Measurements from ENCODE around the gene HPN.
"Not testable (repeated sequence)": the region's sequence is repeated elsewhere in the genome, so short reads cannot be mapped to it uniquely, and the experiment has no call there.

HPN gene

GRCh38 chr19:35041548-35042055, at the start of gene HPN:
HPN (plus strand) TSS chr19:35041721; CDS start chr19:35042507, 786 bp downstream.
- in situ Hi-C loops (cut with HindIII; ENCODE audit: low sequenced_read_pairs), result no loop called here

DNA sequence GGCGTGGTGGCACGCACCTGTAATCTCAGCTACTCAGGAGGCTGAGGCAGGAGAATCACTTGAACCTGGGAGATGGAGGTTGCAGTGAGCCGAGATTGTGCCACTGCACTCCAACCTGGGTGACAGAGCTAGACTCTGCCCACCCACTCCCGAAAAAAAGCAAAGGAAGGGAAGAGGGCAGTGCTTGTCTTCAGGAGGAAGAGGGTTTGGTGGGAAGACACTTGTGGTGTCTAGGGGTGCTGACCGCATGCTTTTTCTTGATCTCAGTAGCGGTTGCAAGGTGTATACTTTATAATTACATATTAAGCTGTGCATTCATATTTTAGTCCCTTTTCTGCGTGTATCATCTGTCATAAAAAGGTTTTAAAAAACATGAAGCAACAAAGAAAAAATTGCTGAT, 48.9 kb upstream of the HPN start:
- in situ Hi-C loops (cut with HindIII; ENCODE audit: low sequenced_read_pairs), result not testable (repeated sequence)

DNA sequence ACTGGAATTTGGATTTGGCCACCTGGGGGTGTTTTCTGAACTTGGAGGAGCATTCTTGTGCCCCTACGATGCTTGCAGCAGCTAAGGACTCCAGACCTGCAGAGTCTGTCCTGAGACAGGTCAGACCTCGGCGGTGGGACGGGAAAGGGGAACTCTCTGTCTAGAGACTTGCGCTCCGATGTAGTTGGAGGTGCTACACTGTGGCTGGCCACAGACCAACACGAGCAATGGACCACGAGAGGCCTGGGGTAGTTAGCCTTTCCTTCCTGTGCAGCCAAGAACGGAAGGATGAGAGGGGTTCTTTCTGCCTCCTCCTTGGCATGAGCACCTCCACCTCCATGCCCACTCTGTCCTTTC, 47.3 kb upstream of the HPN start:
- in situ Hi-C loops (cut with HindIII; ENCODE audit: low sequenced_read_pairs), result no loop called here

GRCh38 chr19:34994643-34995541, 46.6 kb upstream of the HPN start:
- in situ Hi-C loops (cut with HindIII; ENCODE audit: low sequenced_read_pairs), result no loop called here

DNA sequence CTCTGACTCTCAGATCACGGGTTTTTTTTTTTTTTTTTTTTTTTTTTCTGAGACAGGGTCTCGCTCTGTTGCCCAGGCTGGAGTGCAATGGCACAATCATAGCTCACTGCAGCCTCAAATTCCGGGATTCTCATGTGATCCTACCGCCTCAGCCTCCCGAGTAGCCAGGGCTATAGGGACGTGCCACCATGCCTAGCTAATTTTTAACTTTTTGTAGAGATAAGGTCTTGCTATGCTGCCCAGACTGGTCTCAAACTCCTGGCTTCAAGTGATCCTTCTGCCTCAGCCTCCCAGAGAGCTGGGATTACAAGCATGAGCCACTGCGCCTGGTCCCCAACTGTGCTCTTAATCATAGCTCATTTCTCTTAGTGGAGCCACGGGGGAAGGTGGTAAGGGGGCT, 46.0 kb upstream of the HPN start:
- in situ Hi-C loops (cut with HindIII; ENCODE audit: low sequenced_read_pairs), result no loop called here

DNA sequence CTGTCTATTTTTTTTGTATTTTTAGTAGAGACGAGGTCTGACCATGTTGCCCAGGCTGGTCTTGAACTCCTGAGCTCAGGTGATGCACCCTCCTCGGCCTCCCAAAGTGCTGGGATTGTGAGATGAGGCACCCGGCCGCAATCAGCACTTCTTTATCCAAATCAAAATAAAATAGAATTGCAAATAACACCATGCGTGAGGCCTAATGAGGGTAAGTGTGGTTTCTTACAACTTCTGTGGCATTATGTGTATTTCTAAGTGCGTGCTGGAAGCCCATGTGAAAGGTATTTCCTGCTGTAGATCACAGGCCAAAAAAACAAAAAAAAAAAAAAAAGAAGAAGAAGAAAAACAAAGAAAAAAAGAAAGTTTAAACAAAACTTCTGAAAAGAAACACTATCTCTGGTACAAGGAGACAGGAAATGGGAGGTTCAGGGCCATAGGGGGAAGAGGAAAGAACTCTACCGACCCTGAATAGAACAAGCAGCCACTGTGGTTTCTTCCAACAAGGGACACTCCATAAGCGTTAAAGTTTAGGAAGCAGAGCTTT, 44.4 kb upstream of the HPN start:
- in situ Hi-C loops (cut with HindIII; ENCODE audit: low sequenced_read_pairs), result no loop called here

- in situ Hi-C loops (cut with HindIII; ENCODE audit: low sequenced_read_pairs), result not testable (repeated sequence)
These were observed 43.3 kb upstream of the HPN start for GRCh38 chr19:34998224-34998623.

- in situ Hi-C loops (cut with HindIII; ENCODE audit: low sequenced_read_pairs), result no loop called here
These were observed 42.6 kb upstream of the HPN start for GRCh38 chr19:34998777-34999497.

DNA sequence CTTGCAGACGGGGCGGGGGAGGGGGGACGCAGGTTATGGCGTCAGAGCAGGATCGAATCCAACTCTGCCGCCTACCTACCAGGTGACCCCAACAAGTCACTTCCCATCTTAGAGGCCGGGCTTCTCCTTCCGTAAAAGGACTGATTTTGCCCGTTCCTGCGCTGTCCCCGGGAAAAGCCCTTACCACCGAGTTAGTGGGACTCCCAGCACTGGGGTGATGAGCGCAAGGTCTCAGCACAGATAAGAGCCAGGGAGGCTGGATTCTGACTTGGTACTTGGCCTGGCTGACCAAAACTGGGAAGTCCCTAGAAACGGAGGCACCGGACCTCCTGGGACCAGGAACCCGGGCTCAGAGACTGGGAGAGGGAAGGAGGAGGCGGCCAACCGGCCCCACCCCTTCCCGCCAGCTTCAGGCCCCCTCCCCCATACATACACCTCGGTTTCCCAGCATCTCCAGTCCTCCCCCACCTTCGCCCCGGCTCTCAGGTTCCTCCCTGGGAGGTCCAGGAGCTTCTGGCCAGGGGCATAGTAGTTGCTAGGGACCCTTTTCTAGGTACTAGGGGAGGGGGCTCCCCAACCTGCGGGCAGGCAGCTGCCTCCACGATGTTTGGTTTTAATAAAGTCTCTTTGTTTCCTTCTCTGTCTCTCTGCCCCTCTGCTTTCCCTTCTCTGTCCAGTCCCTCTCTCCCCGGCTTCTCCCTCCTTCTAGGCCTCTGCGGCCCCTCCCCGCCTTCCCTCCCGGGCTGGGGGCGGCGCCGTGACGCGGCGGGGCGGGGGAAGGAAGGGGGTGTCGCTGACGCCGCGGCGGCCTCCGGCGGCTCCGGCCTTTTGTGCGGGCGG, 41.8 kb upstream of the HPN start, which contains the start of gene GRAMD1A:
Gene GRAMD1A, plus strand, starts transcription at position 826 of the 840 bp plus-strand sequence. CDS start 156 bp downstream, outside the sequence.
- in situ Hi-C loops (cut with HindIII; ENCODE audit: low sequenced_read_pairs), result no loop called here

DNA sequence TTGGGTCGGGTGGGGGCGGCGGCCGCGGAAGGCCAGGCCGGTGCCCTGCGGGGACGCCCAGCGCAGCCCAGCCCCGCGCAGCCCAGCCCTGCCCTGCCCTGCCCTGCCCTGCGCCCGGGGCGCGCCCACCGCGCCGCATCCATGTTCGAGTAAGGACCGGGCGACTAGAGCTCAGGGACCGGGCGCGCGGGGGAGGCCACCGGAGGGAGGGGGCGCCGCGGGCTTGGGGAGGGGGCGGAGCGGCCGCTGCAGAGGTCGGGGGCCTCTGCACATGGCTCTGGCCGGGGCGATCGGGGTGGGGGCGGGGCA, 41.2 kb upstream of the HPN start:
- in situ Hi-C loops (cut with HindIII; ENCODE audit: low sequenced_read_pairs), result no loop called here

DNA sequence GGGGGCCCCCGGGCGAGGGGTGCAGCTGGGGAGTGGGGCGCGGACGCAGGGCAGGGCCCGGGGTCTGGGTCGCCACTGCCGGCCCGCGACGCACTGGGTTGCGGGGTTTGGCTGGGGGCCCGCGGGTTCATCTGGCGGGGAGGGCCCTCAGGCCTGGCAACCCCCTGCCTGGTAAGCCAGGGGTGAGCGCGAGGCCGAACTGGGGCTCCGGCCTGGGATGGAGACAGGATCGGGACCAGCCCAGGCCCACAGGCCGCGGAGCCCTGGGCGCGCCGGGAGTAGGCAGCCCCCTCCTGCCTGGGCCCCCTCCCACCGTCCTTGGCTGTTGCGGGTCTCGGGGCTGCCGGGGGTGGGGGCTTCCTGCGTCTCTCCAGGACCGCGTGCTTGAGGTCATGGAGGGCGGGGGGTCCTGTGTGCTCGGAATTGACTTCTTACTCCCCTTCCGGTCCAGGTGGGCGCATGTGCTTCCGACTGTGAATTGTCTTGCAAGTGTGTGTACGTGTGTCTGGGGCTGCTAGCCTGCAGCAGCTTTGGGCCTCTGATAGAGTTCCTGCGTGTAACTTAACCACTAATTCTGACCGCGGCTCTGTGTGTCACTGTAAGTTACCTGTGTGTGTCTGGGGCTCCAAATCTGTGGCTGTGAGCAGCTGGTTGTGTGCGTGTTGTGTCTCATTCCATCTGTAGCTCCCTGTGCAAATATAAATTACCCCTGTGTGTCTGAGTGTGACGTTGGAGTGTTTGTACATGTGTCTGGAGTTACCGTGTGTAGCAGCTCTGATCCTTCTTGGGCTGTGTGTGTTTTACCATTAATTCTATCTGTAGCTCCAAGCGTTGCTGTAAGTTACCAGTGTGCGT, 40.6 kb upstream of the HPN start:
- in situ Hi-C loops (cut with HindIII; ENCODE audit: low sequenced_read_pairs), result no loop called here

- in situ Hi-C loops (cut with HindIII; ENCODE audit: low sequenced_read_pairs), result no loop called here
These were observed 39.4 kb upstream of the HPN start for GRCh38 chr19:35002037-35002535.

DNA sequence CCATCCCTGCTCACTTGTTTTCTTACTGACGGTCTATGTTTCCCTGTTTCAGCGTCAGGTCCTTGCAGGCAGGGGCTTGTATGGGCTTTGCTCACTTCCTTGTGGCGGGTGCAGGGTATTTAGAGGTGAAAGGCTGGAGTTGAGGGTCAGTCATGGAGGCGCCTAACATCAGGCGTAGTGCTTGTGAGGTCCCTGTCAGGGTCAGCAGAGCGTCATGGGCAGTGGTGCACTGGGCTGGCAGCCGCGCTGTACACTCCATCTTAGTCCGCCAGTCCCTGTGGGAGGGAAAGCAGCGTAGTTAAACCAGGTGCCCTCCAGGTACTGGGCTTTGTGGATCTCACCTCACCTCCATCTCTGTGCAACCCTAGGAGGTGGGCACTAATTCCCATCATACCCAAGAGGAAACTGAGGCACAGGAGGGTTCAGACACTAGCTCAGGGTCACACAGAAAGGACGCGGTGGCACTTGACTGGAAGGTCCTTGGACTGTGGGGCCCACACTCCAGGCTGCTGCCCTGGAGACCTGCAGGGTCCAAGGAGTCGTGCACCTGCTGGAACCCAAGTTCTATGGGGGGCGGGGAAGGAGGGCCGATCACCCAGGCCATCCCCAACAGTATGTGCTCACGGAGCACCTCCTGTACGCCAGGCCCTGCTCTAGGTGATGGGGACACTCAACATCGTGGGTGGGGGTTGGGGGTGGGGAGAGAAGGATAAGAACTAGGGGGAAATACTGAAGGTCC, 36.8 kb upstream of the HPN start:
- in situ Hi-C loops (cut with HindIII; ENCODE audit: low sequenced_read_pairs), result no loop called here

DNA sequence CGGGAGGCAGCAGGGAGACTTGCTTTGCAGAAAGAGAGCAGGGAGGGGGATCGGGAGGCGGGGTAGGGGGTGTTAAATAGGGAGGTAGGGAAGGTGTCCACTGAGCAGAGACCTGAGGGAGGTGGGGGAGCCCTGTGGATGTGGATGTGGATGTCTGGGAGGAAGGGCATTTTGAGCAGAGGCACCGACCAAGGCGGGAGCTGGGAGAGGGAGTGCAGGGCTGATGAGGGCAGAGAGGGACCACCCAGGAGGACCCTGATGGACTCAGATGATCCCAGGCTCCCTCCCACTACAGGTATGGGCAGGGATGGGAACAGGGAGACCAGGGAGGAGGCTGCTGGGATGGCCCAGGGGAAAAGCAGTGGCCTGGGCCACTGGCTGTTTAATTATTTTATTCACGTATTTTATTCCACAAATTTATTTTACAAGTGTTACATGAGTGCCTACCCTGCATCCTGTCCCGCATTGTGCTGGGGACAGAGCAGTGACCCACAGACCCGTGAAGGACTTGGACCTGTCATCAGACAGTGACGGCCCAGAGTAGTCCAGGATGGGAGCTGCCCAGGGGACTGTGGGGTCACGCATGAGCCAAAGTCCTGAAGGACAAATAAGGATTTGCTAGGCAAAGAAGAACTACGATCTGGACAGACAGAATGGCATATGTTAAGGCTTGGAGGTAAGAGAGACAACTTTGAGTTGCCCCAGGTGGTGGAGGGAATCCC, 36.1 kb upstream of the HPN start:
- in situ Hi-C loops (cut with HindIII; ENCODE audit: low sequenced_read_pairs), result no loop called here

- in situ Hi-C loops (cut with HindIII; ENCODE audit: low sequenced_read_pairs), result not testable (repeated sequence)
These were observed 35.5 kb upstream of the HPN start for GRCh38 chr19:35006007-35006341.

DNA sequence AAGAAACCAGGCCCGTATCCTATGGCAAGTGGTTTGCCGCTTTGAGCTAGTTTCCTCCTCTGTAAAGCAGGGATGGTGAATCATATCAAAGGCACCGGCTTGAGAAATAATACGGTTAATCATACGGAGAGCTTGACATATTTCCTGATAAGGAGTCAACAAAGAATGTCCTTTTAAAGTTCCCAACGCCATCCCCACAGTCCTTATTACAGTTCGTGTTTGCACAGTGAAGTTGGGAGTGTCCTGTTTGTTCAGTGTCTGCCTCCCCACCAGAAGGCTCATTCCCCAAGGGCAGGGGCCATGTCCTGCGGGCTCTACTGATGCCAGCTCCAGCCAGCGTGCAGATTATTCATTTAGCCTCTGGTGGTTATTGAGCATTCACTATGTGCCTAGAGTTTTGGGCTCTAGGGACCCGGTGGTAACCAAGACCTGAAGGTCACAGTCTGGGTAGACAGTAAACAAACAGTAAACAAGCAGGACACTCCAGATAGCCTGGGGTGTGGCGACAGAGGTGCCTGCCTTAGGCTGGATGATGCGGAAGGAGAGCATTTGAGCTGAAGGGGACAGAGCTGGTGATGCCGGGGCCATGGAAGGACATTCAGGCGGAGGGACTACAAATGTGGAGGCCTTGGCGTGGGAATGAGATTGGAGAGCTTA, 35.1 kb upstream of the HPN start:
- in situ Hi-C loops (cut with HindIII; ENCODE audit: low sequenced_read_pairs), result no loop called here

DNA sequence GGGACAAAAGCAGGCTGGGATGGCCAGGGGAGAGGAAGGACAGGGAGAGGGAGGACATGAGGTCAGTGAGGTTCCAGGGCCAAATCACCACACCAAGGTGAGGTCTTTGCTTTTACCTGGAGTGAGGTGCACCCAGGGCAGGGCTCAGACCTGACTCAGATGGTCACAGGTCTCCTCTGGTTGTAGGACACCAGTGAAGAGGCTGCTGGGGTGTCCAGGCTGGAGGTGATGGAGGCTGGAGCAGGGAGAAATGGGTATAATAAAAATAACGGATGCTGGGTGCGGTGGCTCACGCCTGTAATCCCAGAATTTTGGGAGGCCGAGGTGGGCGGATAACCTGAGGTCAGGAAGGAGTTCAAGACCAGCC, 34.5 kb upstream of the HPN start:
- in situ Hi-C loops (cut with HindIII; ENCODE audit: low sequenced_read_pairs), result no loop called here

DNA sequence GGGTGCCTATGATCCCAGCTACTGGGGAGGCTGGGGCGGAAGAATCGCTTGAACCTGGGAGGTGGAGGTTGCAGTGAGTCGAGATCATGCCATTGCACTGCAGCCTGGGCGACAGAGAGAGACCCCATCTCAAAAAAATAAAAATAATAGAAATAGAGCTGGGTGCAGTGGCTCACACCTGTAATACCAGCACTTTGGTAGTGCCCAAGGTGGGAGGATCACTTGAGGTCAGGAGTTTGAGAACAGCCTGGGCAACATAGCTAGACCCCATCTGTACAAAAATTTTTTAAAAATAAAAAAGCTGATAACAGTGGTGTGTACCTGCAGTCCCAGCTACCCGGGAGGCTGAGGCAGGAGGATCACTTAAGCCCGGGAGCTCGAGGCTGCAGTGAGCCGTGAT, 34.1 kb upstream of the HPN start:
- in situ Hi-C loops (cut with HindIII; ENCODE audit: low sequenced_read_pairs), result not testable (repeated sequence)
